GM23338 (cell line): Measurements from ENCODE around the gene WDR53.
"Not testable (repeated sequence)": the region's sequence is repeated elsewhere in the genome, so short reads cannot be mapped to it uniquely, and the experiment has no call there.

Source experiments
- CTCF ChIP-seq, 2 experiments: fragments of 200-600 bp in 1 of 2; sonication (generic) in 1 of 2; conservative IDR thresholded peaks; 2 replicates each; pipeline versions ENCODE4 v1.5.1 to v1.6.1; 2016 to 2017; ENCODE audit warnings: antibody characterized with exemption in 2 of 2, low read depth in 2 of 2, mild to moderate bottlenecking in 2 of 2, moderate library complexity in 1 of 2
- ZNF114 ChIP-seq: fragments of 250-450 bp; sonication (Bioruptor Pico); IDR thresholded peaks from 2 replicates; pipeline ENCODE4 v1.5.0; 2020; ENCODE audit warnings: mild to moderate bottlenecking, moderate library complexity

- not testable (repeated sequence) for TF ChIP-seq CTCF (conservative IDR thresholded peaks at IDR 0.05; ENCODE audit: low read depth in 2 of 2); ZNF114 (CRISPR knock-in tag)
Observed at GRCh38 chr3:196549312-196549711, 19.0 kb downstream of the WDR53 start.
